Midbrain (tissue), 1 donor: ENCODE results near the gene LSM14A.
"Not testable (repeated sequence)": the region's sequence is repeated elsewhere in the genome, so short reads cannot be mapped to it uniquely, and the experiment has no call there.

ENCODE experiments used
- DNase-seq: peaks from one replicate; lab custom pipeline; 2025; lab: John Stamatoyannopoulos, UW

The LSM14A gene

GRCh38 chr19:34158966-34159365 is 13.3 kb upstream of the LSM14A start:
- not testable (repeated sequence) for DNase-seq

GRCh38 chr19:34159541-34159940 is 12.8 kb upstream of the LSM14A start:
- not testable (repeated sequence) for DNase-seq

- not testable (repeated sequence) for DNase-seq
Measured at GRCh38 chr19:34161902-34162301, 10.4 kb upstream of the LSM14A start.

- no peak for DNase-seq
Measured at GRCh38 chr19:34165295-34165738, 7.0 kb upstream of the LSM14A start.

GRCh38 chr19:34169475-34170199 is 2.7 kb upstream of the LSM14A start:
- DNase-seq: not testable (repeated sequence)

GRCh38 chr19:34171539-34171876 is 796 bp upstream of the LSM14A start:
- no peak for DNase-seq

GRCh38 chr19:34172661-34173192 is 423 bp downstream of the LSM14A start:
- peak; percentile 56 for DNase-seq

GRCh38 chr19:34173193-34173956 is 1.1 kb downstream of the LSM14A start:
- DNase-seq: no peak

- DNase-seq: not testable (repeated sequence)
Measured at GRCh38 chr19:34175173-34175572, 2.9 kb downstream of the LSM14A start.

- DNase-seq: no peak
Measured at GRCh38 chr19:34176581-34176980, 4.3 kb downstream of the LSM14A start.

- no peak for DNase-seq
Measured at GRCh38 chr19:34178274-34178610, 5.9 kb downstream of the LSM14A start.

GRCh38 chr19:34179066-34179465 is 6.8 kb downstream of the LSM14A start:
- DNase-seq: no peak

GRCh38 chr19:34180273-34180672 is 8.0 kb downstream of the LSM14A start:
- no peak for DNase-seq

GRCh38 chr19:34180709-34181108 is 8.4 kb downstream of the LSM14A start:
- no peak for DNase-seq

GRCh38 chr19:34181111-34181864 is 9.0 kb downstream of the LSM14A start:
- no peak for DNase-seq

GRCh38 chr19:34182125-34182524 is 9.8 kb downstream of the LSM14A start:
- no peak for DNase-seq

- DNase-seq: no peak
Measured at GRCh38 chr19:34184880-34185491, 12.7 kb downstream of the LSM14A start.

- DNase-seq: no peak
Measured at GRCh38 chr19:34186205-34186604, 13.9 kb downstream of the LSM14A start.

- DNase-seq: no peak
Measured at GRCh38 chr19:34187011-34187410, 14.7 kb downstream of the LSM14A start.

GRCh38 chr19:34188408-34188807 is 16.1 kb downstream of the LSM14A start:
- DNase-seq: no peak

- no peak for DNase-seq
Measured at GRCh38 chr19:34189199-34189916, 17.1 kb downstream of the LSM14A start.
